H1 (cell line): ENCODE measurements around the gene MYL3. TPM values are rescaled to one million over a fixed set of nuclear protein-coding genes. Genes with fewer than 3 reads are reported as not detected.

Experiments used
- EP300 ChIP-seq, 2 experiments: IDR thresholded peaks; 1 replicate in 1 of 2; 2 replicates in 1 of 2; pipeline ENCODE4 v1.6.1; 2011 to 2012; ENCODE audit warnings: low read depth in 2 of 2, low read length in 2 of 2, mild to moderate bottlenecking in 2 of 2, borderline replicate concordance in 1 of 2, inconsistent platforms in 1 of 2, moderate library complexity in 1 of 2
- GABPA ChIP-seq: IDR thresholded peaks from 2 replicates; pipeline ENCODE4 v1.6.1; 2011; ENCODE audit warnings: mild to moderate bottlenecking, low read length, moderate library complexity, borderline replicate concordance; ENCODE audit not compliant: insufficient read depth
- POU5F1 ChIP-seq: IDR thresholded peaks from 2 replicates; pipeline ENCODE4 v1.6.1; 2011; ENCODE audit warnings: low read depth, mild to moderate bottlenecking, low read length, moderate library complexity
- RXRA ChIP-seq: IDR thresholded peaks from 2 replicates; pipeline ENCODE4 v1.6.1; 2011; ENCODE audit warnings: low read depth, mild to moderate bottlenecking, low read length, moderate library complexity; ENCODE audit not compliant: insufficient read depth
- SIN3A ChIP-seq, 2 experiments: IDR thresholded peaks in 1 of 2; conservative IDR thresholded peaks in 1 of 2; 2 replicates each; pipeline ENCODE4 v1.6.1; 2011 to 2012; ENCODE audit warnings: low read length in 2 of 2, improper control_type of control experiment in 1 of 2, low read depth in 1 of 2, mild to moderate bottlenecking in 1 of 2
- polyA plus RNA-seq, 7 experiments: library from polyadenylated mRNA; depleted of rRNA in 3 of 7; stranded (reverse) in 5 of 7; unstranded in 2 of 7; fragments of >200 nt in 5 of 7; fragments of 200-250 nt in 2 of 7; gene quantifications; 1 replicate in 5 of 7; 2 replicates in 1 of 7; 4 replicates in 1 of 7; pipeline versions ENCODE4 v1.2.1 to v1.2.3, GENCODE V29; 2011 to 2013; ENCODE audit warnings: missing spikeins in 2 of 7, mixed read lengths in 2 of 7
- total RNA-seq: library from RNA; stranded (reverse); fragmentation: NEBNext Ultra II Directional; extraction: Animal tissue kit (Norgen Biotek cat#: 25700); gene quantifications from 2 replicates; pipeline ENCODE4 v1.2.1, GENCODE V29; 2021

The MYL3 gene
- total and polyA plus RNA-seq, 2 of the 8 experiments (the other 6 are each of a cell fraction or from before 2014, with no cell fraction given): 0.06 TPM; not detected in 1

DNA sequence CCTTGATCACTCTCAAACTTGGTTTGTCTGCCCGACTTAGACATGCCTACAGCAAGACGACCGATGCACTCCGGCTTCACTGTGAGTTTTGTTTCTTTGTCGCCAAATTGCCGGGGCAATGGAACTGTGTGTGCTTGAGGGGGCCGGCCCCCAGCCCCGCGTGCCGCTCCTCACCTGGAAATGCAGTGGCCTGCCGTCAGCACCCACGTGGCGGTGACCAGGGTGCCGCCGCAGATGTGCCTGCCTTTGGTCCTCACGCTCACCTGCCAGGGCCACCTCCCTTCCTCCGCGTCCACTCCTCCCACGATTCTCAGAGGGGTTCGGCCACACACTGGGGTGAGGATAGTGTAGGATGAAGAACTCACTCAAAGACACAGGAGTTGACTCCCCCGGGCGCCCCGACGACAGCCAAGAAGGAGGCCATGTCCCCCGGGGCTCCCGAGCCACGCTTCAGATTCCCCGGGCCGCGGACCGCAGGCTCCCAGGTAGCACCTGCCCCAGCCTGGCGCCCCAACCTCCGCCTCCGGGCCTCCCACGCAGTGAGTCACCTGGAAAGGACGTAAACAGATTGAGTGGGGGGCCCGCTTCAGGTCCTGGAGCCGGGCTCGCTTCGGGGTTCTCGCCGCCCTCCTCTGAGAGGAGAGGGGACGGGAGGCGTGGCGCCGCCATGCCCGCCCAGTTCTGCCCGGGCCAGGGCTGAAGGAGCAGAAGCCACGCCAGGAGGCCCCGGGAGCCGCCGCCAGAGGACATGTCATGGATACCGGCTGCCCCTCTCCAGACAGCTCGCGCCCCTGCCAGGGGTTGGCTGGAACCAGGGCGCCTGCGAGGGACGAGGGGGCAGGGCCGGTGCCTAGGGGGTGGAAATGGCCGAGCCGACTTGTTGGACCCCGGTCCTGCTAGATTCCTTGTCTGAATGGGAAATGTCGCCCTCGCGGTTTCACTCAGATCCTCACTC lies 29.6 kb downstream of the MYL3 start (continued):
- TF ChIP-seq SIN3A (conservative IDR thresholded peaks at IDR 0.05 in 1 of 2, IDR thresholded peaks at IDR 0.05 in 1 of 2; ENCODE audit: low read depth in 1 of 2, low read length in 2 of 2) (no peak), GABPA (no peak), EP300 (IDR thresholded peaks at IDR 0.05; ENCODE audit: borderline replicate concordance in 1 of 2, low read depth in 2 of 2, low read length in 2 of 2) (no peak), RXRA (no peak), POU5F1 (no peak)
